OCI-LY3 (cell line): ENCODE data around the gene PIP4P1.

Source experiments
- EZH2phosphoT487 ChIP-seq: fragments of 200-600 bp; shearing (Covaris generic); IDR thresholded peaks from 2 replicates; pipeline ENCODE4 v1.6.1; 2018; ENCODE audit warnings: antibody characterized with exemption, mixed run types, low read depth
- TF ChIP-seq, protein P1 (sequence below): fragments of 200-600, 300-600 bp; sonication (generic); IDR thresholded peaks from 2 replicates; pipeline ENCODE4 v1.5.1; 2014; ENCODE audit warnings: antibody characterized with exemption, low read length, low read depth

DNA sequence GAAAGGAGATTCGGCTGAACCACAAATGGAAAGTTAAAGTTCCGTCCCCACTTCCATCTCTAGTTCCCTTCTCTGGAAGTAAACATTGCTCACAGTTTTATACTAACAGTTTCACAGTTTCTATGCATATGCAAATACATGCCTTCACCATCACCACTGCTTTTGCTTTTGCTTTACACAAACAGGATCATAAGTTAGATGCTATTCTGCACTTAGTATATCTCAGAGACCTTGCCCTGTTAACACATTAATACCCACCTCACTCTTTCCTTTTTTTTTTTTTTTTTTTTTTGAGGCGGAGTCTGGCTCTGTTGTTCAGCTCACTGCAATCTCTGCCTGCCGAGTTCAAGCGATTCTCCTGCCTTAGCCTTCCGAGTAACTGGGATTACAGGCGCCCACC, 48.8 kb downstream of the PIP4P1 start:
- TF ChIP-seq, protein P1, sequence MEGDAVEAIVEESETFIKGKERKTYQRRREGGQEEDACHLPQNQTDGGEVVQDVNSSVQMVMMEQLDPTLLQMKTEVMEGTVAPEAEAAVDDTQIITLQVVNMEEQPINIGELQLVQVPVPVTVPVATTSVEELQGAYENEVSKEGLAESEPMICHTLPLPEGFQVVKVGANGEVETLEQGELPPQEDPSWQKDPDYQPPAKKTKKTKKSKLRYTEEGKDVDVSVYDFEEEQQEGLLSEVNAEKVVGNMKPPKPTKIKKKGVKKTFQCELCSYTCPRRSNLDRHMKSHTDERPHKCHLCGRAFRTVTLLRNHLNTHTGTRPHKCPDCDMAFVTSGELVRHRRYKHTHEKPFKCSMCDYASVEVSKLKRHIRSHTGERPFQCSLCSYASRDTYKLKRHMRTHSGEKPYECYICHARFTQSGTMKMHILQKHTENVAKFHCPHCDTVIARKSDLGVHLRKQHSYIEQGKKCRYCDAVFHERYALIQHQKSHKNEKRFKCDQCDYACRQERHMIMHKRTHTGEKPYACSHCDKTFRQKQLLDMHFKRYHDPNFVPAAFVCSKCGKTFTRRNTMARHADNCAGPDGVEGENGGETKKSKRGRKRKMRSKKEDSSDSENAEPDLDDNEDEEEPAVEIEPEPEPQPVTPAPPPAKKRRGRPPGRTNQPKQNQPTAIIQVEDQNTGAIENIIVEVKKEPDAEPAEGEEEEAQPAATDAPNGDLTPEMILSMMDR: no peak
- TF ChIP-seq EZH2phosphoT487: no peak
